NCI-H1048 (cell line): Measurements from ENCODE around the gene BMP3.

Experiments used
- DNase-seq: peaks from one replicate; lab custom pipeline; 2025; lab: John Stamatoyannopoulos, UW

The BMP3 gene

DNA sequence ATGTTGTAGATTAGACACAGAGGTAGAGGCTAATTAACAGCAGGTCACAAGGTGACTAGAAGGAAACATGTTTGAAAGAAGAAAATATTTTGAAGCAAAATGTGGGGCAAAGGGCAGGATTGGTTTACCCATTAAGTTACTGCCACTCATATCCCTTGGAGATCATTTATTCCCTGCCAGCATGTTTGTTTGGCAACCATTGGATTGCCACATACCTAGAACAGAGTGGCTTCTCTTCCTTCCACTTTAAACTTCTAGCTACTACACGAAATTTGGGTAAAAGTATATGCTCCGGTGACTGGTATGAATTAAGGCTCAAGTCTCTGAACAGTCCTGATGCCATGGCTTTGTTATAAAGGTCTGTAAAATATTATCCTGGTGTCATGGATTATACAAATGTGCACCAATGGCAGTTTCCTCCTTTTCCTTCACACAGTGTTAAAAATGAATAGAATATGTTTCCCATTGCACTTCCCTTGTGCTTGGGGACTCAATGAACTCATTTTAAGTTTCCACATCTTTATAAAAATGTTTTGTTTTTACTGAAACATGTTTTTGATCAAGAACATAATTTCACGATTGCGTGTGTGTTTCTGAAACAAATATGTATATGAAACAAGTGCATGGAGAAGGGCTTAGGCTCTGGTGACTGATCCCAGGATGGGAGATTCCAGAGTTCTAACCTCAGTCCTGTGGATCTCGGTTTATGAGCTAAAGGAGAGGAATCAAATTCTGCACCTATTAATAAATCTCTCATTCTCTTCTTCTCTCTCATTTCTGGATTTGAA lies 12.3 kb downstream of the BMP3 start:
- DNase-seq, result no peak

DNA sequence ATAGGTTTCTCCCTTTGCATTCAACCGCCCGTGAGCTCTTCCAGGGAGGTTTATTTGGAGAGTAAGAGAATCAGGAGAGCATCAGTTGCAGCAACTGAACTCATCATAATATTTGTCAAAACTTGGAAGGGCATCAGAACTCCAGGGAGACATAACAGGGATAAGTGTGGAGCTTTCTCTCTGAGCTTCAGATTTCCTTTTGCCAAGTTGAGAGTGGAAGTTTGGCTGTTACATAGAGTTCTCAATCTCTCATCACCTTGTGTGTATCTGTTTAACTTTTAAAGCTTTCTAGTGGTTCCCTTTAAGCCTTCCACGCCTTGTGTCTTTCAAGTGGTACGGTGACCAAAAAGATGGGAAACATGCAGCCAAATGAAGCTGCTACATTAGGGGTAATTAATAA lies 18.8 kb downstream of the BMP3 start:
- no peak for DNase-seq

DNA sequence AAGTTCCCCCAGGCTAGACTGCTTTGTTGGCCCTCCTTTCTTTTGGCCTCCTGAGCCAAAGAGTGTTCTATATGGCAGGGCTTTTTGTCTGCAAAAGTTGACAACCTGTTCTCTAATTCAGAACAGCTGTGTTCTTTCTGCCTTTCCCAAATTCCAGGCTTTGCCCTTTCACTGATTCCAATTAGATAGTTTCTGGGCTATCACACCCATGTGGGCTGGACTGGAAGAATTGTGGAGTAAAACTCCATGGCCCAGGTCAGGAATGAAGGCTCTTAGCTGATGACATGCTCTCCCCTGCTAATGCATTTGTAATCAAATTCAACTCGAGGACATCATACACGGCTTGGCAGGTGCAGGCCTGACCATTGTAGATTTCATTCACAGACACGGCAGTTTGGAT lies 19.4 kb downstream of the BMP3 start:
- DNase-seq, result no peak

DNA sequence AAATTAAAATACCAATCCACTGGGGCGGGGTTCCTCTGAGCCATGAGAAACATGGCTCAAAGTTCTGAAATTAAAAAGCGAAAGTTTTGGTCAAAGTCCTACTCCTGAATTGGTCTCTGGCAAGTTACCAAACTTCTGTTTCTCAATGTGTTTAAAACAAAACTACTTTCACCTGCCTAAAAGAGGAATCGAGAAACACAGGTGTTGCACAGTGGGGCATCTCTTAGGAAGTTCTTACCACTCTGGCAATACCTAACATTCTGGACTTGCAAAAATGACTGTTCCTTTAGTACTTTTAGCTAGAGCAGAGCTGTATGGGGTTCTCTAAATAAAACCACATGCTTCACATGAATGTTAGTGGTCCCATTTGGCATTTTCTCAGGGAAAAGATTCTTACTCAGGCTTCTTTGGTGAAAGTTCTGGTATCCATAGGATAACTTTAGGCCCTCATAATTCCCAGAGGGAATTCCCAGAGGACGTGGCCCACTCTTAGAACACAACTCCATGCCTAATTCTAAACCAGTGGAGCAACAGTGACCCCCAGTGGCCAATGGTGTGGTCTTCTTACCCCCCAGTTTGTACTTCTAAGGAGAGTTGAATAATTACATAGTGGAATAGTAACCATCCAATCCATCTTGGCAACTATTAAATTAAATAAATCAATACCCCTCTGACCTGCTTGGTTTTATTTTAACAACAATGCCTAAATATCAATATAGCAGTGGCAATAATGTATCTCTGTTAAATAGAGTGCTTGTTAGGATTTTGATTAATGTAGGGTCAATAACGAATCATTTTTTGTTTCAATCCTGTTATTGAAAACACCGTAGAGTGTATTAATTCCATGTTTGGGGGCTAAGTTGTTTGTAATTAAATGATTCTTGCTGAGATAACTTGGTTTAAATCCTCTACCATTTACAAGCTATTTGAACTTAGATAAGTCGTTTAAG lies 21.9 kb downstream of the BMP3 start:
- DNase-seq, result peak; percentile 26

DNA sequence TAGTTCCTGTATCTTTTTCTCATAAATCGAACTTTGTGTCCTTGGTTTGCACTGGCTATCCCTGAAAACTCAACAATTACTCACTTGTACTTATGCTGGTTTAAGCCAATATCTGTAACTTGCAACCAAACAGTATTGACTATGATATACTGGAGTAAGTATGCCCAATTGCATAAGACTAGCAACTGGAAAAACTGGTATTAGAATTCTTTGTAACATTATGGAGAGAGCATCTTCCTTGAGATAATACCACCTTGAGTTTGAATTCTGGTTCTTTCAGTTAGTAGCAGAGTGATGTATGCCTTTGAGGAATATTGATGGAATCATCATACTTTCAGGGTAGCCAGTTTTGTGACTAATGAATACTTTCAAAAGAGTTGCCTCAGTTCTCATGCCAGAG lies 28.1 kb downstream of the BMP3 start:
- no peak for DNase-seq

DNA sequence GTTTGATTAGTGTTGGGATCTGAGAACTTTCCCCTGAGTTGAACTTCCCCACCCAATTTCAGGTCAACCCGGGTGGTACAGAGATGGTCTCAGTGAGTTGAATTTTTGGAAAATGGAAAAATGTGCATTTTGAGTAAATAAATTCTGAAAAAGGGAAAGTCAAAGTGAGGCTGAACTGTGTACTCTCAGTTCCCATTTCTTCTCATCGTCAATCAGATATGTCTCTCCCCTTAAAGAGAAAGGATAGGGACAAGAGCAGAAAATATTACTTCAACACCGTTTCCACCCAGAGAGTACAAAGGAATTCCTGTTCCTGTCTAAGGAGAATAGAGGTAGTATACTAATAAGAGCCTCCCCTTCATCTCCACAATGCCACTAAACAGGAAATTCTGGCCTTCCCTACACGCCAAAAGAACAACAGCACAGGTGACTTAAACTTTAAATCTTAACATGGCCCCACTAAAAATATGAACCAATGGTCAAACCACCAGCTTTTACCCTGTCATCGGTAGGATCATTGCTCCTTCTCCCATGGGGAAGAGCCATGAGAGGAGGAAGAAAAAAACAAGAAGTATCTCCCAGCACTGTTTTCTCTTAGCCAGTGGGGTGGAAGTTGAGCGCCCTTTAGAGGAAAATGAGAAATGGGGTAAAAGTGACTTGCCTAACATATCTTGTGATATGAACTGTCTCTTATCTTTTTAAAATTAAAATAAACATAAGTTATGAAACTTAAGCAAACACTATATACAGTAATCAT lies 30.3 kb downstream of the BMP3 start:
- DNase-seq, result no peak

DNA sequence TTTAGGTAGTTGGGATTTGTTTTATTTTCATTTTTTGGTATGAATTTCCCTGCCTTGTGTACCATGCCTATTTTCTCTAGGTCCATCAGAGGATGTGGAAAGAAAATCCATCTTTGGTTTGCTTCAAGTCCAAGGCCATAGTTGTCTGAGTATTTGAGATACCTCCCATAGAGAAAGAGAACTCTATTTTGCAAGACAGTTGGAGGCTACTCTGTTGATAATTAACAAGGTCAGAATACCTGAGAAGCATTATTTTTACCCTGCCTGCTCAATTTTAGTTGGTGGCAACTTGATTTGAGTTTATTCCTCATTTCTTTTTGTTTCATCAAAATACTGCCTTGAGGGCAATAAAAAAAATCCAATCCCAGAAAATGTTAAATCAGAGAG lies 30.8 kb downstream of the BMP3 start:
- DNase-seq, result no peak

DNA sequence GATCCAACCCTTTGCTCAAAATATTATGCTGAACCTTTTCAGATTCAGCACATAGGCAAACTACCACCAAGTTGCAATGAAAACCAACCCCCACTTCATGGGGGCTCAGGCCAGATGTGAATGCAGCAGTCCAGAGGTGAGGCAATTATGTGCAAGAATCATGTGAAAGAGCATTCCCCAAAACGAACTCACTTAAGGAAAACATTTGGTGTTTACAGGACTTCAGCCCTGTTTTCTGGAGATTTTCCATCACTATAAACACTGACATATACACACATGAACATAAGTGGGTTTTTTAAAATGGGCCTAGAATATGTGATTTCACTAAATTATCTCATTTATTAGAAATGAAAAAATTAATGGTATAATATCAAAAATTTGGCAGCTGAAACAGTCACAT lies 31.5 kb downstream of the BMP3 start:
- no peak for DNase-seq

DNA sequence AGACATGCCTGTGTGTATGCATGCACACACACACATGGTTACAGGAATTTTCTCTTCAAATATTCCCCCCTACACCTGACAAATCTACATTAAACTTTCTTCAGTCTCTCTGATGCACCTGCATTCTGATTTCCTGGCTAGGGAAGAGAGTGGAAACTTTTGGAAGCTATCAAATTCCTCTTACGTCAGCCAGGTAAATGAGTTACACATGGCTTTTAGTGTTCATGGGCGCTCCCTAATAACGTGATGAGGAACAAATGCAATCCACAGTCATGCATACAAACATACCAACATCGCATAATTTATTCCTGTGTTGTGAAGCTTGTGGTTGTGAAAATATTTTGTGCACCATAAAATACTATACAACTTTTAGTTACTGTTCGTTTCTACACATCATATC lies 34.9 kb downstream of the BMP3 start:
- no peak for DNase-seq

DNA sequence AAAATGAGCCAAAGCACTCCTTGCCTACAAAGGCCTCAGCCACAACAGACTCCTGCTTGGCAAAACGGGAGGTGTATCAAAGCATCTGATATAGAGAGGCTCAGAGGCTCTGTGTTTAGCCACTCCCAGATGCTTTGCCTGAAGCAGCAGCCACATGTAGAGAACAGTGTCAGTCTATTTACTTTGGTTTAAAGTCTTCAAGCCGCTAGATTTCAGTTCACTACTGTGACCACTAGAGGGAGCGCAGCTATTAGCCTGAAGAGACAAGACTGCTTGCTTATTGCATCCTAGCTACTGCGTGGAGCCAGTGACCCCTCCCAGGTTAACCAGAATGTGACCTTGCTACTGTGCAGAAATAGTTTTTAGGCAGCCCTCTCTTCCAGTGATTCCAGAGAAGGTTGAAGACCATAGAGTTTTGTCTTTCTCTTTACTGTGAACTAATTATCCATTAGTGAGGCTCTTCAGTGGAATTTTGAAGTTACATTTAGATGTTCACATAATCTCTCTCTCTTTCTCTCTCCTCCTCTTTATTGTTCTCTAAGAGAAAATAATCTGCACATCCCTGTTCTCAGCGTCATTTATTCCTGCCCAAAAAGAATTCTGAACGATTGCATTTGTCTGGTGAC lies 39.3 kb downstream of the BMP3 start:
- DNase-seq, result peak; percentile 70

DNA sequence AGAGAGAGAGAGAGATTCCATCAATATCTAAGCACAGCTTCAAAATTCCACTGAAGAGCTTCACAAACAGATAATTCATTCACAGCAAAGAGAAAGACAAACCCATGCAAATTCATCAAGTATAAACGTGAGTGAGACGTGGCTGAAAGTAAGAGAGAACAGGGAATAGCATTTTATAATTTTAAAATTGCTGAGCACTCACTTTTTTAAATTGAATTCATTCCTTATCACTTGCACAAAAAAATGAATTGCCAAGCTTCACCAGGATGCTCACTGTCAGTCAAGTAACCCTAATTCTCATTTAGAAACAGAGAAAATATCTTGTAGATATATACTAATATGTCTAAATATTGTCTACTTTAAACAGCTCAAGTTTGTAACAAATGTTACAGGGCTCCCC lies 40.5 kb downstream of the BMP3 start:
- DNase-seq, result no peak

DNA sequence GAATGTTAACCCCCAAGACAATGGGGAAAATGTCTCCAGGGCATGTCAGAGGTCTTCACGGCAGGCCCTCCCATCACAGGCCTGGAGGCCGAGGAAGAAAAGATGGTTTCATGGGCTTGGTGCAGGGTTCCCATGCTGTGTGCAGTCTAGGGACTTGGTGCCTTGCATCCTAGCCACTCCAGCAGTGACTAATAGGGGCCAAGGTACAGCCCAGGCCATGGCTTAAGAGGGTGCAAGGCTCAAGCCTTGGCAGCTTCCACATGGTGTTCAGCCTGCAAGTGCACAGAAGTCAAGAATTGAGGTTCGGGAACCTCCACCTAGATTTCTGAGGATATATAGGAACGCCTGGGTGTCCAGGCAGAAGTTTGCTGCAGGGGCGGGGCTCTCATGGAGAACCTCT lies 50.6 kb downstream of the BMP3 start:
- DNase-seq, result no peak

DNA sequence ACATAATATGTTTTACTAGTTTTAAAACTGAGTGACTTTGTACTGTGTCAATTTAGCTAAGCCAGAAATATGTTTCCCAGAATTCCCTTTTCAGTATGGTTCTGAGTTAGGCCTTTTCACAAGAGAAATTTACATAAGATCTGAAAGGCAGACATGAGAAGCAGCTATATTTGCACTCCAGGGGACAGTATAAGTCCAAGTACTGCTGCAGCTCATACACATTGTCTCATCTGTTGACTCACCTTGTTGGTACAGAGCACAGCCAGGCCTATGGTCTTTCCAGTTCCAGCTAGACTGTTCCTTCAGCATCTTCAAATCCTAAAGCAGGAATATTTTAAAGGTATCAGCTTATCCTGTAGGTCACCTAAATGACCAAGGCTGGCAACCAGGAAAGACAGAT lies 53.5 kb downstream of the BMP3 start:
- DNase-seq, result no peak

DNA sequence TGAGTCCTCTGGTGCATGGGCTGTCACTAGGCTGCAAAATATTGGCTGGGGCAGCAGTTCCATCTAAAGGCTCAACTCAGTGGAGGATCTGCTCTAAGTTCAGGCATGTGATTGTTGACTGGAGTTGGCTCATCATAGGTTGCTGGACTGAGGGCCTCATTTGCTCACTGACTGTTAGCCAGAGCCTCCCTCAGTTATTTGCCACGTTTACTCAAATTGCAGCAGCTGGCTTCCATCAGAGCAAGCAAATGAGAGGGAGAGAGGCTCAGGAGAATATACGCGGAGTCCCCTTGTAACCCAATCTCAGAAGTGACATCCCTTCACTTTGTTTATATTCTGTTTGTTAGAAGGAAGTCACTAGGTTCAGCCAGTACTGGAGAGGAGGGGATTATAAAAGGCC lies 54.1 kb downstream of the BMP3 start:
- no peak for DNase-seq

DNA sequence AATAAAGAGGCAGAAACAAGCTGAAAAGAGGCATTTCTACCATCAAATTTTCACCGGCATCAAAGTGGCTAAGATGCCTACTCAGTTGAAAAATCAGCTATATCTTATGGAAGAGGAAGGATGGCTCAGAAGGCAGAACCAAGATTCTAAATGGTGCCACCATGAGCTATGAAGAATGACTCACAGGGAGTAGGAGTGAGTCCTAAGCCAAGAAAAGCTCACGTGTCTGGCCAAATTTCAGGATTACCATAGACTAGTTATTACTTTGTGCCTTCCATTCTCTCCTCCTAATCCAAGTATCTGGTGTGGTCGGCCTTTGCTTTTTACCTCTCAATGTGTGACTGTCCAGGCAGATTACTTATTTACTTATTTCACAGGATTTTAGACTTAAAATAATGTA lies 54.8 kb downstream of the BMP3 start:
- DNase-seq, result no peak

DNA sequence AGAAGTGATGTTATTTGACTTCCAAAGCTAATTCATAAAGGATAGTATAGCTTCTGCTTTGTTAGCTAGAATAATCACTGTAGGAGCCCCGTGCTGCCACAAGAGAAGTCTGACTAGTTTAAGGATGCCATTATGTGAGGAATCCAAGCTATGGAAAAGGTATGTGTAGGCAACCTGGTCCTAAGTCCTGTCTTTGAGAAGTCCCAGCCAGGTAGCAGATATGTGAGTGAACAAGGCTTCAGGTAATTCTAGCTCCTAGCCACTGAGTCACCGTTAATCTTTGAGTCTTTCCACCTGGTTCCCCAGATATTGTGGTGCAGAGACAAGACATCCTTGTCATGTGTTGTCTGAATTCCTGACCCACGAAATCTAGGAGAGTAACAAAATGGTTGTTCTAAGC lies 55.5 kb downstream of the BMP3 start:
- DNase-seq, result no peak

DNA sequence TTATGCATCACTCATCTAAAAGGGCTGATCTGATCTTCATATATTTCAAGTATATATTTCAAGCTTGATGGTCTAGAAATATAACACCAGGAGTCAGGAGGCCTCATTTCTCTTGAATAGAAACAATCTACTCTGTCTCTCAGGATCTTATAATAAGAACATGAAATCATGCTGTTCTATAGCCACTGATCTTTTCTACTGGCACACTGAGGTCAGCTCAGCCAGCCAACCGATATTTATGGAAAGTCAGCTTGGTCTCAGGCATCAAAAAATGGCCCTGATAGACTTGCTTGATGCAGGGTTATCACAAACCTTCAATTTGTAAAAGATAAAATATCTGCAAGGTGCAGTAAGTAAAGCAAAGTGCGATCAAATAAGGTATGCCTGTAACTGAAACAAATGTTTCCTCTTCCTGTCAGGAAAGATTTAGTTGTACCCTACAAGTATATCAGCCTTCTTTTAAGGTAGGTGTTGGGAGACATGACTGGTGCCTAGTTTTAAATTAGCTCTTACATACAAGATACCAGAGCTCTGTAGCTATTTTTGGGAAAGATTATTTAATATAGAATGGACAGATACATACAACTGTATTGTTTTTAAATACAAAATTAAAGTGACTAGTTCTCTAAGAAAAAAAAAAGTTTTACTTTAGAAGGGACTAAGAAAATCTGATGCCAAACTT lies 63.4 kb downstream of the BMP3 start:
- no peak for DNase-seq

DNA sequence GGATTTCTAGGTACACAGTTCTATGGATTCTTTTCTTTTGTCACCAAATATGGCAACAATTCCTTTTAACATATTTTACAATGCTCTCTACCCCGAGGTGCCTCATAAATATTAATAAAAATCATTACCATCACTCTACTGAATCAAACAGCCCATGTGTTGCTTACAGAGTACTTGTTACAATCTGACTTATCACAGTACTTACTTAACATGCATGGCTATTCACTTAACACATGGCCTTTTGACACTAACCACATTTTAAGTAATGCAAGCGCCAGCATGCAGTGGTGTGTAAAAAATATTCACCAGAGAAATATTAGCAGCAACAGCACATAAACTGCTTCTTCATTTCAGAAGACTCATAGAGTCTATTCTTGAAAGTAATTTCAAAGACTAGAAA lies 64.9 kb downstream of the BMP3 start:
- no peak for DNase-seq

DNA sequence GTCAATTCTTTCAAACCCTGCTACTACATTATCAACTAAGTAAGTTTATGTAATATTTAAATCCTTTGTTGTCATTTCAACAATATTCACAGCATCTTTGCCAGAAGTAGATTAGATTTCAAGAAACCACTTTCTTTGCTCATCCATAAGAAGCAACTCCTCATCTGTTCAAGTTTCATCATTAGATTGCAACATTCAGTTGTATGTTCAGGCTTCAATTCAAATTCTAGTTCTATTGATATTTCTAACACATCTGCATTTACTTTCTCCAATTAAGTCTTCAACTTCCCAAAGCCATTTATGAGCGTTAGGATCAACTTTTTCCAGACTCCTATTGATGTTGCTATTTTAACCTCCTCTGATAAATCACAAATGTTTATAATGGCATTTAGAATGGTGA lies 66.1 kb downstream of the BMP3 start:
- no peak for DNase-seq

DNA sequence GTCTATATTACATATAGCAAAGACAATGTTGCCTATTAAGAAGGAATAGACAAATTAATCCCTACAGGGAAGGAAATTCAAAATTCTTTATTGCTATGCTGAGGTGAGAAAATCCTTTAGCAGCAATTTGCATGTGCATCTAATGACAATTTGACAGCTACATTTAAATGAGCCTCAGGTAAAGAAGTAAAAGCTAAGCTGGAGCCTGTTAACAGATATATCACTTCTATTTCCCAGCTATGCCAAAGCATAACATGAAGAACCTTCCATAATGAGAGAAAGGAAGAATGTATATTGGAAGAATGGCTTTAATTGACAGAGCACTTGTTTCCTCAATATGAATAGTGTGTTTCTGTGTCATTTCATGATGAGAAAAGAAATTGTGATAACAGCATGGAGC lies 71.6 kb downstream of the BMP3 start:
- DNase-seq, result no peak

DNA sequence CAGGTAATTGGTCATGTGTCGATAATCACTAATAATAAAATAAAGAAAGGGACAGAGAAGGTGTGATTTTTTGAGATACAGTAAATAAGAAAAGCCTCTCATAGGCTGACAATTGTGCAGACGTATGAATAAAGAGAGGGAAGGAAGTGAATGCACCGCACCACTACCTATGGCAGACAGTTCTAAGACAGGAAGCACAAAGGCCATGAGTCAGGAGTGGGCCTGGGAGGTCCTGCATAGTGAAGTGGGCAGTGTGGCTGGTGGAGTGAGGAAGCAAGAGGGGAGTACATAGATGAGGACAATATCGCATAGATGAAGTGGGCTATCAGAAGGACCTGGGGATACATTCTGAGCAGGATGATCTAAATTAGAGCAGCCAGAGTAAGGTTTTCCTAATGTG lies 75.6 kb downstream of the BMP3 start:
- DNase-seq, result no peak
